ENCODE data around the gene ABHD14A.

Gene ABHD14A

GRCh38 chr3:51999846-52000245 is 25.0 kb downstream of the ABHD14A start:
- no peak for DNase-seq

GRCh38 chr3:52001443-52001974 is 26.6 kb downstream of the ABHD14A start:
- peak; percentile 99 for DNase-seq

GRCh38 chr3:52002748-52003147 is 27.9 kb downstream of the ABHD14A start:
- no peak for DNase-seq

- DNase-seq = peak; percentile 86
Observed at GRCh38 chr3:52004163-52004787, 29.4 kb downstream of the ABHD14A start.

- no peak for DNase-seq
Observed at GRCh38 chr3:52004906-52005395, 30.1 kb downstream of the ABHD14A start.

- no peak for DNase-seq
Observed at GRCh38 chr3:52005571-52005986, 30.7 kb downstream of the ABHD14A start.

GRCh38 chr3:52006017-52006819 is 31.4 kb downstream of the ABHD14A start:
- DNase-seq = no peak

- no peak for DNase-seq
Observed at GRCh38 chr3:52006820-52007133, 31.9 kb downstream of the ABHD14A start.

- no peak for DNase-seq
Observed at GRCh38 chr3:52007291-52007690, 32.4 kb downstream of the ABHD14A start.

- DNase-seq = no peak
Observed at GRCh38 chr3:52010431-52010830, 35.6 kb downstream of the ABHD14A start.

GRCh38 chr3:52012699-52013098 is 37.8 kb downstream of the ABHD14A start:
- DNase-seq = no peak

GRCh38 chr3:52013802-52014598 is 39.1 kb downstream of the ABHD14A start:
- DNase-seq = no peak

GRCh38 chr3:52014613-52015012 is 39.7 kb downstream of the ABHD14A start:
- DNase-seq = peak; percentile 87

- no peak for DNase-seq
Observed at GRCh38 chr3:52015438-52016228, 40.8 kb downstream of the ABHD14A start.

- DNase-seq = no peak
Observed at GRCh38 chr3:52017586-52017985, 42.7 kb downstream of the ABHD14A start.

GRCh38 chr3:52018319-52019000 is 43.6 kb downstream of the ABHD14A start:
- no peak for DNase-seq

- no peak for DNase-seq
Observed at GRCh38 chr3:52019352-52020080, 44.7 kb downstream of the ABHD14A start.

- no peak for DNase-seq
Observed at GRCh38 chr3:52020796-52021195, 45.9 kb downstream of the ABHD14A start.

- DNase-seq = no peak
Observed at GRCh38 chr3:52021489-52022268, 46.8 kb downstream of the ABHD14A start.
